Measurements from ENCODE around the gene KL.

GRCh38 chr13:33040090-33040489 is 23.9 kb downstream of the KL start:
- TF ChIP-seq REST (IDR thresholded peaks at IDR 0.05; ENCODE audit: low read depth) (no peak), EP300 (IDR thresholded peaks at IDR 0.05; ENCODE audit: borderline replicate concordance) (no peak), RAD21 (IDR thresholded peaks at IDR 0.05; ENCODE audit: low read depth) (no peak), MAX (IDR thresholded peaks at IDR 0.05) (no peak), TAF1 (IDR thresholded peaks at IDR 0.05; ENCODE audit: low read depth) (no peak), CREB1 (IDR thresholded peaks at IDR 0.05; ENCODE audit: low read depth) (no peak), EGR1 (IDR thresholded peaks at IDR 0.05) (no peak), USF1 (IDR thresholded peaks at IDR 0.05) (no peak)

Measured in Ishikawa (cell line).